Esophagus muscularis mucosa (tissue), 4 donors: ENCODE data around the gene FIS1. TPM values are rescaled to one million over a fixed set of nuclear protein-coding genes. Genes with fewer than 3 reads are reported as not detected.

Source experiments
- DNase-seq: peaks from one replicate; pipeline ENCODE4 v3.0.0-alpha.2; 2017; ENCODE audit errors: extremely low spot score
- H3K27ac ChIP-seq, 4 donors: fragments of 200-600 bp; sonication (generic); replicated peaks in 1 of 4; 1 replicate in 3 of 4; 2 replicates in 1 of 4; pipeline ENCODE4 v1.5.1; 2016 to 2019; ENCODE audit warnings: mild to moderate bottlenecking in 1 of 4
- H3K27me3 ChIP-seq, 4 donors: fragments of 200-600 bp; sonication (generic); one replicate each; pipeline versions ENCODE4 v1.5.1 to v1.6.0; 2016 to 2019
- H3K36me3 ChIP-seq, 4 donors: fragments of 200-600 bp; sonication (generic); one replicate each; pipeline ENCODE4 v1.5.1; 2016 to 2019
- H3K4me1 ChIP-seq, 4 donors: fragments of 200-600 bp; sonication (generic); one replicate each; pipeline ENCODE4 v1.5.1; 2016 to 2019
- H3K4me3 ChIP-seq, 4 donors: fragments of 200-600 bp; sonication (generic); 1 replicate in 2 of 4; 2 replicates in 2 of 4; pipeline ENCODE4 v1.5.1; 2016 to 2019; ENCODE audit warnings: mild to moderate bottlenecking in 4 of 4, moderate library complexity in 1 of 4
- H3K9me3 ChIP-seq, 4 donors: fragments of 200-600 bp; sonication (generic); 1 replicate in 3 of 4; 2 replicates in 1 of 4; pipeline ENCODE4 v1.5.1; 2016 to 2019
- EP300 ChIP-seq: sonication (generic); formaldehyde crosslinking; IDR thresholded peaks from one replicate; pipeline ENCODE4 v1.6.1; 2017; ENCODE audit warnings: antibody characterized with exemption
- POLR2A ChIP-seq: fragments of 450-650 bp; IDR thresholded peaks from one replicate; pipeline ENCODE4 v1.6.1; 2017; ENCODE audit warnings: antibody characterized with exemption, moderate library complexity, mild to moderate bottlenecking, low read depth
- POLR2AphosphoS5 ChIP-seq, 2 donors: sonication (generic); formaldehyde crosslinking; IDR thresholded peaks; one replicate each; pipeline ENCODE4 v1.6.1; 2017; ENCODE audit warnings: antibody characterized with exemption in 2 of 2
- WGBS: methylation state at CpG from one replicate; pipeline ENCODE4 v1.1.5; 2018; 5-methylcytosine and 5-hydroxymethylcytosine counted together
- intact Hi-C: fragments of 100-400 bp; cut with DNase I; formaldehyde crosslinking; loops from one replicate; pipeline ENCODE4 v1.15.1; 2023
- total RNA-seq, 4 donors: library from RNA; depleted of rRNA; stranded (reverse); fragments of >200 nt; gene quantifications; one replicate each; pipeline versions ENCODE4 v1.1.0 to v1.2.1, GENCODE V29; 2016
- TF ChIP-seq, protein P1 (sequence below), 3 experiments: fragments of 200-600 bp in 2 of 3; fragments of 450-650 bp in 1 of 3; sonication (generic) in 2 of 3; IDR thresholded peaks; one replicate each; pipeline ENCODE4 v1.5.1; 2017 to 2019; ENCODE audit warnings: antibody characterized with exemption in 3 of 3, mild to moderate bottlenecking in 2 of 3, moderate library complexity in 1 of 3

Gene FIS1
- total RNA-seq, 4 donors from 2014 or later, result 216 to 310 (median 295) TPM

DNA sequence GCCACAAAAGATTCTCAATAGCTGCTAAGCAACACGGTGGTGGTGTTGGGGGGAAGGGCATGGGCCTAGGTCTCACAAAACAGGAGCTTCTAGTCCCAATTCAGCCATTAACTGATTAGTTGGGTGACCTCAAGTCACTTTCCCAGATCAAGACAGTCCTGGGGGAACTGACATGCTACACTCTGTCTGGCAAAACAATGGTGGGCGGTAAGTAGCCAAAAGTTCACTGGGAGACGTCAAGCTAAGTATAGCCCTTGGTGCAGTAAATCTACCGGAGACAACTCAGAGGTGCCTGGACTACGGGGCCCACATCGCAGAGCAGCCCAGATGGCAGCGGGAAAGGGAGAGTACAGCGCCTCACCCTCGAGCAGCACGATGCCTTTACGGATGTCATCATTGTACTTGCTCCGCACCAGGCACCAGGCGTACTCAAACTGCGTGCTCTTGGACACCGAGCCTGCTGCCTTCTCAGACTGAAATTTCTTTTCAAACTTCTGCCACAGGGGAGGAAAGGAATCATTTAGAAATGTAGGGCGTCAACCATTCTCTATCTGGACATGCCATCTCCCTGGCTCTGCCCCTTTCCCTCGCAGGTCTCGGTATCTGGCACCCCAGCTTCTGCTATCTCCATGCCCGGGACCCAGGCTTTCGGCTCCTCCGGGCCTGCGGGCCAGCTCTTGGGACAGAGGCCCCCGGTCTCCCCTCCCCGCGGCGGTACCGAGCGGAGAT is 1.1 kb downstream of the FIS1 start:
- no peak for TF ChIP-seq POLR2AphosphoS5 (IDR thresholded peaks at IDR 0.05)
- no peak for TF ChIP-seq EP300
- TF ChIP-seq, protein P1, sequence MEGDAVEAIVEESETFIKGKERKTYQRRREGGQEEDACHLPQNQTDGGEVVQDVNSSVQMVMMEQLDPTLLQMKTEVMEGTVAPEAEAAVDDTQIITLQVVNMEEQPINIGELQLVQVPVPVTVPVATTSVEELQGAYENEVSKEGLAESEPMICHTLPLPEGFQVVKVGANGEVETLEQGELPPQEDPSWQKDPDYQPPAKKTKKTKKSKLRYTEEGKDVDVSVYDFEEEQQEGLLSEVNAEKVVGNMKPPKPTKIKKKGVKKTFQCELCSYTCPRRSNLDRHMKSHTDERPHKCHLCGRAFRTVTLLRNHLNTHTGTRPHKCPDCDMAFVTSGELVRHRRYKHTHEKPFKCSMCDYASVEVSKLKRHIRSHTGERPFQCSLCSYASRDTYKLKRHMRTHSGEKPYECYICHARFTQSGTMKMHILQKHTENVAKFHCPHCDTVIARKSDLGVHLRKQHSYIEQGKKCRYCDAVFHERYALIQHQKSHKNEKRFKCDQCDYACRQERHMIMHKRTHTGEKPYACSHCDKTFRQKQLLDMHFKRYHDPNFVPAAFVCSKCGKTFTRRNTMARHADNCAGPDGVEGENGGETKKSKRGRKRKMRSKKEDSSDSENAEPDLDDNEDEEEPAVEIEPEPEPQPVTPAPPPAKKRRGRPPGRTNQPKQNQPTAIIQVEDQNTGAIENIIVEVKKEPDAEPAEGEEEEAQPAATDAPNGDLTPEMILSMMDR (IDR thresholded peaks at IDR 0.05), result no peak
- TF ChIP-seq POLR2A, result no peak
- 27% methylated on average over 27 of the region's 28 CpGs for WGBS

DNA sequence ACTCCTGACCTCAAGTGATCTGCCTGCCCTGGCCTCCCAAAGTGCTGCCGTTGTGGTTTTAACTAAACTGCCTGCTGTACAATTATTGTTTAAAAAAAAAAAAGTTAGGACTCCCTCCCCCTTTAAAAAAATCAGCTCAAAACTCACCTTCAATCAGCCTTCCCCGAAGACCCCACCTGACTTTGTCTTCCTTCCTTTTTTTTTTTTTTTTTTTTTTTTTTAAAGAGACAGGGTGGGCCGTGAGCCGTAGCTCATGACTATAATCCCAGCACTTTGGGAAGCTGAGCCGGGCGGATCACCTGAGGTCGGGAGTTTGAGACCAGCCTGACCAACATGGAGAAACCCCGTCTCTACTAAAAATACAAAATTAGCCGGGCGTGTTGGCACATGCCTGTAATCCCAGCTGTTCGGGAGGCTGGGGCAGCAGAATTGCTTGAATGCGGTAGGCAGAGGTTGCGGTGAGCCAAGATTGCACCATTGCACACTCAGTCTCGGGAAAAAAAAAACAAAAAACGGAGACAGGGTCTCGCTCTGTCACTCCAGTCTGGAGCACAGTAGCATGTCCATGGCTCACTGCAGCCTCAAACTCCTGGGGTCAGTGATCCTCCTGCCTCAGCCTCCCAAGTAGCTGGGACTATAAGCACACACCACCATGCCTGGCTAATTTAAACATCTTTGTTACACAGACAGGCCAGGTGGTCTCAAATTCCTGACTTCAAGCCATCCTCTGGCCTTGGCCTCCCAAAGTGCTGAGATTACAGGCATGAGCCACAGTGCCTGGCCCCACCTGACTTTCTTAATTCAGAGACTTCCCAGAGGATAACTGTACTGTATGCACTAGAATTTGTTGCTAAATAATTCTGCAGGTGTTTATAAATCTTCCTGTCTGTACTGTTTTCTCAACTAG is 3.2 kb downstream of the FIS1 start:
- H3K27ac ChIP-seq, result peak overlapping the region in 3 of 4 donors; percentile 10 to 98 (median 80)
- no peaks in the 10 kb centered on the region for H3K9me3 ChIP-seq
- intact Hi-C loops, result no loop called here
- H3K4me3 ChIP-seq, result no peak overlapping the region
- TF ChIP-seq POLR2AphosphoS5 (IDR thresholded peaks at IDR 0.05) (no peak), EP300 (no peak), POLR2A (no peak)
- TF ChIP-seq, protein P1 (IDR thresholded peaks at IDR 0.05), result no peak
- 83% methylated on average over 16 of the region's 16 CpGs for WGBS
- peaks cover 74 to 87% (median 86%) of the 10 kb centered on the region in 4 donors for H3K4me1 ChIP-seq
- H3K36me3 ChIP-seq, result peaks cover 6 to 39% (median 35%) of the 10 kb centered on the region in 4 donors
- no peak for DNase-seq
- no peaks in the 10 kb centered on the region for H3K27me3 ChIP-seq

More for the DNA sequence above, 1.1 kb downstream of the FIS1 start:
- DNase-seq, result no peak
- Histone ChIP-seq H3K27ac (peak overlapping the region; percentile 87 to 98 (median 97)), H3K4me1 (peaks cover 54 to 68% (median 66%) of the 10 kb centered on the region in 4 donors), H3K36me3 (peaks cover 6 to 39% (median 31%) of the 10 kb centered on the region in 4 donors), H3K4me3 (peak overlapping the region; percentile 59 to 90 (median 75)), H3K27me3 (no peaks in the 10 kb centered on the region), H3K9me3 (no peaks in the 10 kb centered on the region)
- intact Hi-C loops, result loop anchor here (2.0 kb wide), 1 partner anchor 27 kb away; the partner anchor contains the start of gene PLOD3

DNA sequence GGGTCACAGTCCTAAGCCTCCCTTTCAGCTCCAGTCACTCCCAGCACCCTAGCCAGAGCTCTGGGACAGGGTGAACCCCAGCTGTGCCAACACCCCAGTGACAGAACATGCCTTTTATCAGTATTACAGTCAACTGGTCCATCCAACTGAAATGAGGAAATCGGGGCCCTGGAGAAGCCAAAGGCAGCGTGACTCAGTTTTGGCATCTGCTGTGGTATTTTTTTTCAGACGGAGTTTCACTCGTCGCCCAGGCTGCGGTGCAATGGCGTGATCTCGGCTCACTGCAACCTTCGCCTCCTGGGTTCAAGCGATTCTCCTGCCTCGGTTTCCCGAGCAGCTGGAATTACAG is 3.9 kb downstream of the FIS1 start:
- Histone ChIP-seq H3K27me3 (no peaks in the 10 kb centered on the region), H3K9me3 (no peaks in the 10 kb centered on the region), H3K36me3 (peaks cover 6 to 46% (median 35%) of the 10 kb centered on the region in 4 donors), H3K4me1 (peaks cover 71 to 83% (median 81%) of the 10 kb centered on the region in 4 donors), H3K27ac (peak overlapping the region; percentile 19 to 98 (median 77)), H3K4me3 (no peak overlapping the region)
- no peak for DNase-seq
- WGBS, result 90% methylated on average over 12 of the region's 12 CpGs
- intact Hi-C loops, result no loop called here
- TF ChIP-seq EP300 (no peak), POLR2A (no peak), POLR2AphosphoS5 (IDR thresholded peaks at IDR 0.05) (no peak)
- TF ChIP-seq, protein P1 (IDR thresholded peaks at IDR 0.05), result no peak

DNA sequence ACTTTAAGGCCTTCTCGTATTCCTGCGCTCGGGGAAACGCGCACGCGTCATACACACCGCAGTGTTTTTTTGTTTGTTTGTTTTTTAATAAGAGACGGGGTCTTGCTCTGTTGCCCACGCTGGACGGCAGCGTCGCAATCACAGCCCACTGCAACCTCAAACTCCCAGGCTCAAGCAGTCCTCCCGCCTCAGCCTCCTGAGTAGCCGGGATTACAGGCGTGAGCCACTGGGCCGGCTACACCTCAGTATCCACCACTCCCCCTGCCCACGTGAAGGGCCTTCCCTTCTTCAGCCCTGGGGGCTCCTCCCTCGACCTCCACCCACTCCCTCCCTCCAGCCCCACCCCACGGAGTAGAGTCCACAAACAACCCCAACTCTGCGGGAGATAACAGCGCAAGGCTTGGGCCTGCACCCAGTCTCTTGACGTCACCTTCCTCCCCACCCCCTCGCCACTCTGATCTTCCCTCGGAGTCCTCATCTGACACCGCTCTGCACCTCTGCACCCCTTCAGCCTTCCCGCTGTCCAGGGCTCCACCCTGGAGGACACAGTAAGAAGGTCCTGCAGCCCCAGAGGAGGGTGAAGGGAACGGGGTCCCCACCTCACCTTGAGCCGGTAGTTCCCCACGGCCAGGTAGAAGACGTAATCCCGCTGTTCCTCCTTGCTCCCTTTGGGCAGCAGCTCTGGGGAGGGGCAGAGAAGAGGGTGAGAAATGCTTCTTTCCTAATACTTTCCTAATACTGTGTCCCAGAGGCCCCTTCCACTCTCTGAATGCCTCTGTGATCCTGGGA is 4.5 kb downstream of the FIS1 start:
- Histone ChIP-seq H3K4me1 (peaks cover 65 to 77% (median 76%) of the 10 kb centered on the region in 4 donors), H3K4me3 (no peak overlapping the region), H3K9me3 (no peaks in the 10 kb centered on the region), H3K27me3 (no peaks in the 10 kb centered on the region), H3K36me3 (peaks cover 6 to 46% (median 35%) of the 10 kb centered on the region in 4 donors), H3K27ac (peak overlapping the region; percentile 19 to 98 (median 77))
- no peak for TF ChIP-seq EP300
- TF ChIP-seq POLR2A, result no peak
- TF ChIP-seq, protein P1 (IDR thresholded peaks at IDR 0.05), result no peak
- TF ChIP-seq POLR2AphosphoS5 (IDR thresholded peaks at IDR 0.05), result no peak
- DNase-seq, result no peak
- intact Hi-C loops, result no loop called here
- WGBS, result 86% methylated on average over 32 of the region's 32 CpGs
